LNCaP clone FGC (cell line): ENCODE data around the gene TMEM198.

Source experiments
- DNase-seq: peaks from one replicate; pipeline ENCODE4 v3.0.0-alpha.2; 2011; ENCODE audit warnings: low read depth
- H3K4me3 ChIP-seq: 2 replicates; pipeline ENCODE4 v1.5.1; 2011; ENCODE audit warnings: mild to moderate bottlenecking, low read depth, low read length, control low read depth
- CTCF ChIP-seq: IDR thresholded peaks from 2 replicates; pipeline ENCODE4 v1.5.1; 2012; ENCODE audit warnings: mild to moderate bottlenecking; ENCODE audit not compliant: control insufficient read depth, insufficient read depth; ENCODE audit errors: extremely low read depth

Gene TMEM198

GRCh38 chr2:219554350-219554749 lies 10.5 kb downstream of the TMEM198 start:
- no peak for TF ChIP-seq CTCF
- no peak overlapping the region for H3K4me3 ChIP-seq
- DNase-seq = no peak

GRCh38 chr2:219555956-219556355 lies 12.1 kb downstream of the TMEM198 start:
- DNase-seq = no peak

DNA sequence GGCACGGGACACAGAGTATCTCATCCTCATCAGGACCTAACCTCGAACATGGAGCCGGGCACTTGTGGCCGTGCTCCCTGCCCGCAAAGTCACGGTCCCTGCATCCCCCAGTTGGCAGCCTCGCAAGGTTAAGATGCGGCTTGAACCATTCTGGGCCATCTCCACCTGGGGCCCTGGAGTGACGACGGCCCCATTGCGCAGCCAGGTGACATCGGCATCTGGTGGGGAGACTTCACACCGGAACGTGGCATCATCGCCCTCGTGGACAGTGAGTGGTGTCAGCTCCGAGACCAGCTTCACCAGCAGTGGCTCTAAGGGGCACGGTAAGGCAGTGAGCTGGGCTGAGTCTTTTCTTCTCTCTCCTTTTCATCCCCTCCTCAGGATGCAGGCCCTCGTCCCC lies 12.6 kb downstream of the TMEM198 start:
- no peak for TF ChIP-seq CTCF
- DNase-seq = no peak
- H3K4me3 ChIP-seq = no peak overlapping the region

More at GRCh38 chr2:219555956-219556355, 12.1 kb downstream of the TMEM198 start:
- no peak for TF ChIP-seq CTCF
- H3K4me3 ChIP-seq = no peak overlapping the region

GRCh38 chr2:219557320-219557719 lies 13.5 kb downstream of the TMEM198 start:
- TF ChIP-seq CTCF = no peak
- DNase-seq = no peak
- H3K4me3 ChIP-seq = no peak overlapping the region

DNA sequence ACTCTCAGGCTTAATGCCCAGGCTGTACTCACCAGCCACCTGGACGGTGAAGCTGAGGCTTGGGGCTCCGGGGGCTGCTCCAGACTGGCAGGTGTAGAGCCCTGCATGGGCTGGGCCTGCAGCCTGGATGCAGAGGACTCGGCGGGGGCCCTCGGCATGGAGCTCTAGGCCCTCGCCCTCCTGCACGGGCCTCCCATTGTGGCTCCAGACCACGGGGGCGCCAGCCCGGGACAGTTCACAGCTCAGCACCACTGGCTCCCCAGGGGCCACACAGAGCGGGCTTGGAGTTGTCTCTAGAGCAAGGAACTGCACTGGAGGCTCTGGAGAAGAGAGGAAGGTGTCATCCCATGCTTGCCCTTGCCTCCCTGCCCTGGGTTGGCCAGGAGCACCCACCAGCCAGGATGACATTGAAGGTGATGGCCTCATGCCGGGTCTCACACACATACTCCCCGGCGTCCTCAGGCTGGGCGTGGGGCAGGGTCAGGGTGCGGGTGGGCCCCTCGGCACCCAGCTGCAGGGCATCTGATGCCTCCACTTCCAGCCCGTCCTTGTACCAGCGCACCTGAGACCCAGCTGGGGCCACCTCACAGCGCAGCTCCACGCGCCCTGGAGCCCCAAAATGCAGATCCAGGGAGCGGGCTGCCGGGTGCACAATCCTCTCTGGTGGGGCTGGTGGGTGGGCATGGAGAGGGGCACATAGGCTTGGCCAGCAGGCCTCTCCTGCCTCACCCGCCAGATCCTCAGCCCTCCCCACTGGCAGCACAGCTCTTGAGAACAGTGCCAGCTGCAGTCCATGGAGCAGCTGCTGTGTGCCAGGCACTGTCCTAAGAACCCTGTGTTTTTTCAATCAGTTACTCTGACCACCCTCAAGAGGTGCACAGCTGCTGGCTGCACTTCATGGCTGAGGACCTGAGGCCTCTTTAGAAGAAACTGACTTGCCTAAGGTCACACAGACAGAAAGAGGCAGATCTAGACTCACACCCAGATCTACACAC lies 14.3 kb downstream of the TMEM198 start:
- DNase-seq = no peak
- TF ChIP-seq CTCF = no peak
- H3K4me3 ChIP-seq = no peak overlapping the region

DNA sequence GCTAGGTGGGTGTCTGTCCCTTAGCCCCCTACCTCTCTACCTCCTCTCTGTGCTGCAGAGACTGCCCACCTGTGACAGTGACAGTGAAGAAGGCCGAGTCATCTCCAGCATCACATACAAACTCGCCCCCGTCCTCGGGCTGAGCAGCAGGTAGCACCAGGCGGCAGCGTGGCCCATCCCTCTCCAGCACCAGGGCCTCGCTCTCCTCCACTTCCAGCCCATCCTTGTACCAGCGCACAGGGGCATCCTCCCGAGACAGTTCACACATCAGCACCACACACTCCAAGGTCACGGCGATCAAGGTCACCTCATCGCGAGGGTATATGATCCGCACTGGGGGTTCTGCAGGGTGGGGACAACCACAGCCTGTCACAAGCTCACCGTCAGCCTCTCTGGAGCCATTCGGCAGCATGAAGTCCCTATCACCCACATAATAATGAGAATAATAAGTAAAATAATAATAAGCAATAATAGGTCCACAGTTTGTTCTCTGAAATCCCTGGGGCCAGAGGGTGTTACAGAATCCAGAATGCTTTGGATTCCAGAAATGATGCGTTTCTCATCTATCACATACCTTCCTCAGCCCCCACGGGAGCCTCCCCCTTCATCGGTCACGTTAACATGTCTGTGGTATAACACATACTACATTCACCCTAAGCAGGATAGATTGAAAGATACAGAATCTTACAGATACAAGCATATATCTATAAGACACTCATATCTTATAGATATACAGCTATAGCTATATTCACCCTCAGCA lies 15.5 kb downstream of the TMEM198 start:
- H3K4me3 ChIP-seq = no peak overlapping the region
- DNase-seq = no peak
- no peak for TF ChIP-seq CTCF
